GM23338 (cell line): ENCODE results near the gene PORCN. TPM values are rescaled to one million over a fixed set of nuclear protein-coding genes. Genes with fewer than 3 reads are reported as not detected.
A peak's percentile ranks its signal among the peaks of the same experiment; 100 is the strongest.

Experiments used
- ATAC-seq: fragments of 200-7000 bp; cut with Tn5 transposase; 3 replicates; pipeline ENCODE4 v1.9.1; 2020
- DNase-seq: peaks from one replicate; pipeline ENCODE4 v3.0.0-alpha.2; 2015; ENCODE audit warnings: low spot score
- H2AFZ ChIP-seq: fragments of 200-600 bp; sonication (generic); 2 replicates; pipeline ENCODE4 v1.8.0; 2016; ENCODE audit warnings: antibody characterized with exemption, mild to moderate bottlenecking, moderate library complexity
- H3F3A ChIP-seq: fragments of 200-600 bp; sonication (generic); replicated peaks from 2 replicates; pipeline ENCODE4 v1.8.0; 2017; ENCODE audit warnings: antibody characterized with exemption, mixed run types, low read depth
- H3K27ac ChIP-seq: fragments of 200-600 bp; sonication (generic); 2 replicates; pipeline ENCODE4 v1.6.1; 2016; ENCODE audit warnings: low read depth
- H3K27me3 ChIP-seq: fragments of 200-600 bp; sonication (generic); 2 replicates; pipeline ENCODE4 v1.8.0; 2016; ENCODE audit warnings: mild to moderate bottlenecking, mixed run types, moderate library complexity; ENCODE audit not compliant: insufficient read depth
- H3K36me3 ChIP-seq: fragments of 200-600 bp; sonication (generic); 2 replicates; pipeline ENCODE4 v1.8.0; 2016; ENCODE audit warnings: mild to moderate bottlenecking; ENCODE audit not compliant: insufficient read depth
- H3K4me1 ChIP-seq: fragments of 200-600 bp; sonication (generic); 2 replicates; pipeline ENCODE4 v1.8.0; 2016; ENCODE audit warnings: mild to moderate bottlenecking, moderate library complexity; ENCODE audit not compliant: insufficient read depth
- H3K4me2 ChIP-seq: fragments of 200-600 bp; sonication (generic); 2 replicates; pipeline ENCODE4 v1.7.1; 2017; ENCODE audit warnings: mixed run types
- H3K4me3 ChIP-seq: fragments of 200-600 bp; sonication (generic); 2 replicates; pipeline ENCODE4 v1.6.1; 2016; ENCODE audit warnings: mixed run types
- H3K79me2 ChIP-seq: fragments of 200-600 bp; sonication (generic); replicated peaks from 2 replicates; pipeline ENCODE4 v1.8.0; 2017; ENCODE audit warnings: mild to moderate bottlenecking; ENCODE audit not compliant: insufficient read depth
- H3K9me2 ChIP-seq: fragments of 200-600 bp; sonication (generic); 2 replicates; pipeline ENCODE4 v1.8.0; 2017; ENCODE audit not compliant: insufficient read depth
- H4K20me1 ChIP-seq: fragments of 200-600 bp; sonication (generic); replicated peaks from 2 replicates; pipeline ENCODE4 v1.8.0; 2017; ENCODE audit warnings: mild to moderate bottlenecking; ENCODE audit not compliant: insufficient read depth
- H3K27ac Mint-ChIP-seq: 2 replicates; pipeline ENCODE4 v1.8.0; 2020; ENCODE audit warnings: inconsistent platforms, mild to moderate bottlenecking, moderate library complexity, mixed read lengths
- H3K27me3 Mint-ChIP-seq: 3 replicates; pipeline ENCODE4 v1.8.0; 2022; ENCODE audit warnings: low read depth, mild to moderate bottlenecking, moderate library complexity, mixed read lengths, inconsistent platforms; ENCODE audit not compliant: insufficient read depth, poor library complexity
- H3K36me3 Mint-ChIP-seq: 3 replicates; pipeline ENCODE4 v1.8.0; 2021; ENCODE audit warnings: low read depth, mild to moderate bottlenecking, inconsistent platforms, moderate library complexity, mixed read lengths
- H3K4me1 Mint-ChIP-seq: 3 replicates; pipeline ENCODE4 v1.8.0; 2020; ENCODE audit warnings: mild to moderate bottlenecking, inconsistent platforms, mixed read lengths
- H3K4me3 Mint-ChIP-seq: 3 replicates; pipeline ENCODE4 v1.8.0; 2021; ENCODE audit warnings: moderate library complexity, mild to moderate bottlenecking, inconsistent platforms, mixed read lengths
- H3K9me3 Mint-ChIP-seq: 3 replicates; pipeline ENCODE4 v1.8.0; 2020; ENCODE audit warnings: moderate library complexity, mild to moderate bottlenecking, inconsistent platforms, mixed read lengths
- EZH2 ChIP-seq: fragments of 200-600 bp; sonication (generic); IDR thresholded peaks from one replicate; pipeline ENCODE4 v1.8.0; 2017; ENCODE audit warnings: antibody characterized with exemption, mild to moderate bottlenecking, low read depth; ENCODE audit not compliant: unreplicated experiment
- EZH2phosphoT487 ChIP-seq: fragments of 200-600 bp; sonication (generic); IDR thresholded peaks from one replicate; pipeline ENCODE4 v1.8.1; 2018; ENCODE audit warnings: antibody characterized with exemption; ENCODE audit not compliant: unreplicated experiment
- JUNB ChIP-seq: IDR thresholded peaks from one replicate; pipeline ENCODE4 v1.6.1; 2016; ENCODE audit warnings: antibody characterized with exemption; ENCODE audit not compliant: unreplicated experiment
- POLR2AphosphoS5 ChIP-seq: IDR thresholded peaks from 2 replicates; pipeline ENCODE4 v1.6.1; 2016; ENCODE audit warnings: antibody characterized with exemption, low read depth
- ZNF114 ChIP-seq: fragments of 250-450 bp; sonication (Bioruptor Pico); IDR thresholded peaks from 2 replicates; pipeline ENCODE4 v1.5.0; 2020; ENCODE audit warnings: mild to moderate bottlenecking, moderate library complexity
- ZNF331 ChIP-seq: fragments of 250-450 bp; sonication (Bioruptor Pico); IDR thresholded peaks from 2 replicates; pipeline ENCODE4 v1.5.0; 2020; ENCODE audit warnings: low read depth, mild to moderate bottlenecking, moderate library complexity
- ZNF462 ChIP-seq: fragments of 250-450 bp; sonication (Bioruptor Pico); IDR thresholded peaks from 2 replicates; pipeline ENCODE4 v1.5.0; 2020; ENCODE audit warnings: mild to moderate bottlenecking, moderate library complexity
- polyA plus RNA-seq: library from polyadenylated mRNA; unstranded; fragments of >200 nt; fragmentation: Nextera tagmentation; extraction: Ambion mirVana; gene quantifications from 2 replicates; pipeline ENCODE4 v1.2.1, GENCODE V29; 2016
- total RNA-seq: library from RNA; depleted of rRNA; stranded (reverse); fragments of >200 nt; shearing (Covaris generic); gene quantifications from 2 replicates; pipeline ENCODE4 v1.2.3, GENCODE V29; 2014
- TF ChIP-seq, protein P1 (sequence below): IDR thresholded peaks from one replicate; pipeline ENCODE4 v1.6.1; 2018; ENCODE audit warnings: antibody characterized with exemption; ENCODE audit not compliant: unreplicated experiment
- TF ChIP-seq, protein P2 (sequence below), 2 experiments: fragments of 200-600 bp in 1 of 2; sonication (generic) in 1 of 2; conservative IDR thresholded peaks; 2 replicates each; pipeline versions ENCODE4 v1.5.1 to v1.6.1; 2016 to 2017; ENCODE audit warnings: antibody characterized with exemption in 2 of 2, low read depth in 2 of 2, mild to moderate bottlenecking in 2 of 2, moderate library complexity in 1 of 2

Gene PORCN
- total and polyA plus RNA-seq, 2 experiments from 2014 or later: 19.4 to 28.5 TPM

DNA sequence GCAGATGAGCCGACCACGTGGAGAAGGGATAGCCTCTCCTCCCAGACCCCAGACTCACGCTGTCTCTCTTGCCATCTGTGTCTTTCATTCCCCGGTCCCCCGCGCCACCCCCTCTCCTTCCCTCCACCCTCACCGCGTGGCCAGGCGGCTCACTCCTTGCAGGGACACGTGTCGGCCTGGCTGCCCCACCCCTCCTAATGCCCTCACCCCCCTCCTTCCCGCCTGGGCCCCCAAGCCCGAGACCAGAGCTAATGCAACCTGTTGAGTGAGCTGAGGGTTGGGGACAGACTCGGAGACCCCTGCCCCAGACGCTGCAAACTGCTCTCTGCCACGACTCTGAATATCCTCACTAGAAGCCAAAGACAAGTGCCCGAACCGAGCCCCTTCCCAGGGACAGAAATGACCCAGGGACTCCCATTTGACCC lies 40.5 kb upstream of the PORCN start (continued):
- TF ChIP-seq, protein P1, sequence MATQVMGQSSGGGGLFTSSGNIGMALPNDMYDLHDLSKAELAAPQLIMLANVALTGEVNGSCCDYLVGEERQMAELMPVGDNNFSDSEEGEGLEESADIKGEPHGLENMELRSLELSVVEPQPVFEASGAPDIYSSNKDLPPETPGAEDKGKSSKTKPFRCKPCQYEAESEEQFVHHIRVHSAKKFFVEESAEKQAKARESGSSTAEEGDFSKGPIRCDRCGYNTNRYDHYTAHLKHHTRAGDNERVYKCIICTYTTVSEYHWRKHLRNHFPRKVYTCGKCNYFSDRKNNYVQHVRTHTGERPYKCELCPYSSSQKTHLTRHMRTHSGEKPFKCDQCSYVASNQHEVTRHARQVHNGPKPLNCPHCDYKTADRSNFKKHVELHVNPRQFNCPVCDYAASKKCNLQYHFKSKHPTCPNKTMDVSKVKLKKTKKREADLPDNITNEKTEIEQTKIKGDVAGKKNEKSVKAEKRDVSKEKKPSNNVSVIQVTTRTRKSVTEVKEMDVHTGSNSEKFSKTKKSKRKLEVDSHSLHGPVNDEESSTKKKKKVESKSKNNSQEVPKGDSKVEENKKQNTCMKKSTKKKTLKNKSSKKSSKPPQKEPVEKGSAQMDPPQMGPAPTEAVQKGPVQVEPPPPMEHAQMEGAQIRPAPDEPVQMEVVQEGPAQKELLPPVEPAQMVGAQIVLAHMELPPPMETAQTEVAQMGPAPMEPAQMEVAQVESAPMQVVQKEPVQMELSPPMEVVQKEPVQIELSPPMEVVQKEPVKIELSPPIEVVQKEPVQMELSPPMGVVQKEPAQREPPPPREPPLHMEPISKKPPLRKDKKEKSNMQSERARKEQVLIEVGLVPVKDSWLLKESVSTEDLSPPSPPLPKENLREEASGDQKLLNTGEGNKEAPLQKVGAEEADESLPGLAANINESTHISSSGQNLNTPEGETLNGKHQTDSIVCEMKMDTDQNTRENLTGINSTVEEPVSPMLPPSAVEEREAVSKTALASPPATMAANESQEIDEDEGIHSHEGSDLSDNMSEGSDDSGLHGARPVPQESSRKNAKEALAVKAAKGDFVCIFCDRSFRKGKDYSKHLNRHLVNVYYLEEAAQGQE: no peak
- TF ChIP-seq EZH2phosphoT487: no peak
- no peak for TF ChIP-seq EZH2
- TF ChIP-seq ZNF331 (CRISPR knock-in tag): no peak
- TF ChIP-seq ZNF114 (CRISPR knock-in tag): no peak
- TF ChIP-seq JUNB: no peak

DNA sequence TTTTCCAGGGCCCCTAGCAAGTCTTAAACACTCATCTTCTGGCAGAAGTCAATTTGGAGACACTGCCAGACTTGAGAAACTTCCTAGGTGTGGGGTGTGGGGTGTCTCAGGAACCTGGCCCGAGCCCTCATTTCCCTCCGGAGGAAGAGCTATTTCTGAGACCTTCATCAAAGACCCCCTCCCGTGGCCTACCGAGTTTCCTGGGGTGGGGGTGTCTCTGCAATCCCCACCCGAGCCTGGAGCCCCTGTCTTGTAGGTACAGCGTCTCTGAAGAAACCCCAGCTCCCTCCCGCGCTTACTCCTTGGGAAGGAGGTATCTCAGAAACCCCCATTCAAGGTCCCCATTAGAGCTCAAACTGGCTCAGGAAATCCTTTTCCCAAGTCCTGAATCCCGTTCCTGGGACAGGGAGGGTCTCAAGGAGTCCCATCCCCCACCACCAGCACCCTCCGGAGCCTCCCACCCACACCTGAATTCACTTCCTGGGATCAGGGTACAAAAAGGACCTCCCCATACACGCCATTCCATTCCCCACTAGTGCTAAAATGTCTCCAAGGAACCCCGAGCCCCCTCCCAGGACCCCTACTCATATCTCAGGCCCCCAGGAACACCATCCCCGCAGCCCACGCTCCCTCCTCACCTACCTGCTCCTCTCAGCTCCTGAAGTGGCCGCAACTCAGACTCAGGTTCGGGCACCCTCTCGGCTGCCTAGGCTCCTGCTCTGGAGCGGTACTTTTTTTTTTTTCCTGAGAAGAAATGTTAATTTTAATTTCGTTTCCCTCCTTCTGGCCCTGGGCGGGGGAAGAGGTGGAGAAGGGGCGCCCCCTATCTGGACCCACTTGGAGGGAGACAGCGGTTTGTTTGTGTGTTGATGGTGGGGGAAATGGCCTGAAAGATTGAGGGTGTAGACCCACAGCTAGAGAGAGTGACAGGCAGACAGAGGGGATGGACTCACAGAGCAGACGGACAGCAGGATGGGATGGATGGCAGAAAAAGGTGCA lies 39.8 kb upstream of the PORCN start:
- Histone ChIP-seq H3K27ac (no peak overlapping the region), H3K27me3 (no peaks in the 10 kb centered on the region), H2AFZ (no peak overlapping the region), H3K9me2 (no peaks in the 10 kb centered on the region), H3K4me3 (peak overlapping the region; percentile 68), H3K4me1 (peaks cover 4% of the 10 kb centered on the region; the same call in 1 of the 2 replicates), H3K4me2 (peak overlapping the region; percentile 84), H3F3A (no peaks in the 10 kb centered on the region), H4K20me1 (no peaks in the 10 kb centered on the region), H3K36me3 (no peaks in the 10 kb centered on the region), H3K79me2 (0 out of 2 replicates have a peak, but pooled peaks cover 12% of the 10 kb centered on the region)
- H3K27ac Mint-ChIP-seq: peak overlapping the region; percentile 81; the same call in 1 of the 2 replicates
- peak; percentile 18 for ATAC-seq
- H3K4me1 Mint-ChIP-seq: peaks cover 43% of the 10 kb centered on the region
- peaks cover 13% of the 10 kb centered on the region for H3K27me3 Mint-ChIP-seq
- TF ChIP-seq POLR2AphosphoS5 (peak; percentile 36; the same call in 1 of the 2 replicates), ZNF462 (CRISPR knock-in tag) (no peak)
- TF ChIP-seq, protein P2, sequence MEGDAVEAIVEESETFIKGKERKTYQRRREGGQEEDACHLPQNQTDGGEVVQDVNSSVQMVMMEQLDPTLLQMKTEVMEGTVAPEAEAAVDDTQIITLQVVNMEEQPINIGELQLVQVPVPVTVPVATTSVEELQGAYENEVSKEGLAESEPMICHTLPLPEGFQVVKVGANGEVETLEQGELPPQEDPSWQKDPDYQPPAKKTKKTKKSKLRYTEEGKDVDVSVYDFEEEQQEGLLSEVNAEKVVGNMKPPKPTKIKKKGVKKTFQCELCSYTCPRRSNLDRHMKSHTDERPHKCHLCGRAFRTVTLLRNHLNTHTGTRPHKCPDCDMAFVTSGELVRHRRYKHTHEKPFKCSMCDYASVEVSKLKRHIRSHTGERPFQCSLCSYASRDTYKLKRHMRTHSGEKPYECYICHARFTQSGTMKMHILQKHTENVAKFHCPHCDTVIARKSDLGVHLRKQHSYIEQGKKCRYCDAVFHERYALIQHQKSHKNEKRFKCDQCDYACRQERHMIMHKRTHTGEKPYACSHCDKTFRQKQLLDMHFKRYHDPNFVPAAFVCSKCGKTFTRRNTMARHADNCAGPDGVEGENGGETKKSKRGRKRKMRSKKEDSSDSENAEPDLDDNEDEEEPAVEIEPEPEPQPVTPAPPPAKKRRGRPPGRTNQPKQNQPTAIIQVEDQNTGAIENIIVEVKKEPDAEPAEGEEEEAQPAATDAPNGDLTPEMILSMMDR (conservative IDR thresholded peaks at IDR 0.05; ENCODE audit: low read depth in 2 of 2): peak; percentile 54 to 65
- peak overlapping the region; percentile 97 for H3K4me3 Mint-ChIP-seq
- DNase-seq: peak; percentile 65
- H3K9me3 Mint-ChIP-seq: no peaks in the 10 kb centered on the region; the same call in none of the 3 replicates
- peaks cover 31% of the 10 kb centered on the region for H3K36me3 Mint-ChIP-seq
